Keratinocyte (primary cell): Measurements from ENCODE around the gene SLC1A4. TPM values are rescaled to one million over a fixed set of nuclear protein-coding genes. Genes with fewer than 3 reads are reported as not detected.

ENCODE experiments used
- DNase-seq: peaks from one replicate; pipeline ENCODE4 v3.0.0-alpha.2; 2011; ENCODE audit warnings: low read depth, missing footprints, low spot score
- FAIRE-seq: peaks from 2 replicates; lab custom pipeline; 2011; peaks lifted over from hg19 to GRCh38; lab: Jason Lieb, UNC
- H2AFZ ChIP-seq: 2 replicates; pipeline ENCODE4 v1.6.0; 2012; ENCODE audit warnings: low read length, control low read depth, inconsistent platforms; ENCODE audit not compliant: control insufficient read depth
- H3K27ac ChIP-seq: 2 replicates; pipeline ENCODE4 v1.5.1; 2011; ENCODE audit warnings: low read length; ENCODE audit not compliant: control insufficient read depth, insufficient read depth
- H3K27me3 ChIP-seq: 3 replicates; pipeline ENCODE4 v1.6.0; 2011; ENCODE audit warnings: low read length; ENCODE audit not compliant: control insufficient read depth, insufficient read depth; ENCODE audit errors: extremely low read depth
- H3K36me3 ChIP-seq, 2 experiments: 2 replicates in 1 of 2; 3 replicates in 1 of 2; pipeline ENCODE4 v1.5.1; 2011; ENCODE audit warnings: low read length in 2 of 2, mild to moderate bottlenecking in 1 of 2; ENCODE audit not compliant: control insufficient read depth in 2 of 2, insufficient read depth in 2 of 2; ENCODE audit errors: extremely low read depth in 1 of 2
- H3K4me1 ChIP-seq: 3 replicates; pipeline ENCODE4 v1.5.1; 2011; ENCODE audit warnings: low read length; ENCODE audit not compliant: control insufficient read depth, insufficient read depth; ENCODE audit errors: extremely low read depth
- H3K4me2 ChIP-seq: 3 replicates; pipeline ENCODE4 v1.6.0; 2011; ENCODE audit warnings: low read depth, low read length; ENCODE audit not compliant: control insufficient read depth, insufficient read depth; ENCODE audit errors: extremely low read depth
- H3K4me3 ChIP-seq, 3 experiments: fragments of 200-600 bp in 1 of 3; sonication (generic) in 1 of 3; 2 replicates in 2 of 3; 3 replicates in 1 of 3; pipeline ENCODE4 v1.5.1; 2011 to 2016; ENCODE audit warnings: low read length in 3 of 3, mild to moderate bottlenecking in 3 of 3, control low read depth in 2 of 3, inconsistent platforms in 1 of 3, low read depth in 1 of 3, mixed read lengths in 1 of 3, mixed run types in 1 of 3, moderate library complexity in 1 of 3; ENCODE audit not compliant: control insufficient read depth in 2 of 3, insufficient read depth in 2 of 3; ENCODE audit errors: extremely low read depth in 1 of 3
- H3K79me2 ChIP-seq: 2 replicates; pipeline ENCODE4 v1.6.0; 2012; ENCODE audit warnings: low read length; ENCODE audit not compliant: control insufficient read depth, insufficient read depth
- H3K9ac ChIP-seq: 3 replicates; pipeline ENCODE4 v1.6.0; 2011; ENCODE audit warnings: low read length; ENCODE audit not compliant: control insufficient read depth, insufficient read depth; ENCODE audit errors: extremely low read depth
- H3K9me1 ChIP-seq: 3 replicates; pipeline ENCODE4 v1.6.0; 2011; ENCODE audit warnings: low read length; ENCODE audit not compliant: control insufficient read depth, insufficient read depth; ENCODE audit errors: extremely low read depth
- H3K9me3 ChIP-seq: 2 replicates; pipeline ENCODE4 v1.5.1; 2012; ENCODE audit warnings: low read depth, low read length; ENCODE audit not compliant: control insufficient read depth
- H4K20me1 ChIP-seq: 3 replicates; pipeline ENCODE4 v1.6.0; 2011; ENCODE audit warnings: low read length; ENCODE audit not compliant: control insufficient read depth, insufficient read depth; ENCODE audit errors: extremely low read depth
- CTCF ChIP-seq, 3 experiments: IDR thresholded peaks in 1 of 3; conservative IDR thresholded peaks in 1 of 3; optimal IDR thresholded peaks in 1 of 3; 2 replicates in 2 of 3; 3 replicates in 1 of 3; pipeline versions ENCODE3 to v1.5.1; 2011; ENCODE audit warnings: low read length in 3 of 3, mild to moderate bottlenecking in 3 of 3, moderate library complexity in 2 of 3, control low read depth in 1 of 3, inconsistent platforms in 1 of 3; ENCODE audit not compliant: insufficient read depth in 2 of 3; ENCODE audit errors: extremely low read depth in 1 of 3
- EZH2 ChIP-seq: IDR thresholded peaks from one replicate; pipeline ENCODE4 v1.6.1; 2012; ENCODE audit warnings: inconsistent platforms, mild to moderate bottlenecking, low read length, moderate library complexity
- dilution Hi-C: fragments of 300-500 bp; cut with MboI; formaldehyde crosslinking; loops from one replicate; pipeline ENCODE4 v1.7.0; 2020; ENCODE audit warnings: low sequenced_read_pairs; ENCODE audit not compliant: extremely low pct_ligation_motif_present
- polyA plus RNA-seq, 5 experiments: library from polyadenylated mRNA; depleted of rRNA in 3 of 5; stranded (reverse) in 3 of 5; stranded (forward) in 1 of 5; unstranded in 1 of 5; fragments of >200 nt; gene quantifications; 1 replicate in 1 of 5; 2 replicates in 3 of 5; 3 replicates in 1 of 5; pipeline versions ENCODE4 v1.2.1 to v1.2.3, GENCODE V29; 2011 to 2012; ENCODE audit warnings: missing spikeins in 2 of 5, low read depth in 1 of 5, low replicate concordance in 1 of 5

SLC1A4 gene
- polyA plus RNA-seq, 1 donor (not counting 4 experiments of a cell fraction or from before 2014, with no cell fraction given): 8.2 TPM

GRCh38 chr2:64996871-64997307 lies 7.7 kb downstream of the SLC1A4 start:
- no peaks in the 10 kb centered on the region for H4K20me1 ChIP-seq
- FAIRE-seq: no peak
- no peak overlapping the region for H3K4me2 ChIP-seq
- no peak overlapping the region for H3K27ac ChIP-seq
- peaks cover 0 to 8% of the 10 kb centered on the region in 2 experiments for H3K36me3 ChIP-seq
- dilution Hi-C loops: no loop called here
- no peak for DNase-seq
- H2AFZ ChIP-seq: no peak overlapping the region
- H3K9me1 ChIP-seq: no peaks in the 10 kb centered on the region
- no peak overlapping the region for H3K9ac ChIP-seq
- peaks cover 9% of the 10 kb centered on the region for H3K4me1 ChIP-seq
- no peaks in the 10 kb centered on the region for H3K79me2 ChIP-seq
- TF ChIP-seq CTCF (optimal IDR thresholded peaks at IDR 0.05 in 1 of 3, IDR thresholded peaks at IDR 0.05 in 1 of 3, conservative IDR thresholded peaks at IDR 0.05 in 1 of 3; ENCODE audit: extremely low read depth in 1 of 3, insufficient read depth in 2 of 3, low read length in 3 of 3): peak in 2 of 3 experiments; percentile 15 to 16
- TF ChIP-seq EZH2: no peak
- H3K27me3 ChIP-seq: no peaks in the 10 kb centered on the region
- H3K4me3 ChIP-seq: no peak overlapping the region
- no peaks in the 10 kb centered on the region for H3K9me3 ChIP-seq

GRCh38 chr2:64998658-64999061 lies 9.5 kb downstream of the SLC1A4 start:
- Histone ChIP-seq H3K79me2 (no peaks in the 10 kb centered on the region), H3K4me1 (no peaks in the 10 kb centered on the region), H2AFZ (no peak overlapping the region), H3K9ac (no peak overlapping the region), H3K9me3 (no peaks in the 10 kb centered on the region), H3K27me3 (no peaks in the 10 kb centered on the region), H3K27ac (no peak overlapping the region), H4K20me1 (no peaks in the 10 kb centered on the region), H3K36me3 (peaks cover 3 to 8% of the 10 kb centered on the region in 2 experiments), H3K4me2 (no peak overlapping the region), H3K9me1 (no peaks in the 10 kb centered on the region), H3K4me3 (no peak overlapping the region)
- no peak for TF ChIP-seq CTCF (optimal IDR thresholded peaks at IDR 0.05 in 1 of 3, IDR thresholded peaks at IDR 0.05 in 1 of 3, conservative IDR thresholded peaks at IDR 0.05 in 1 of 3; ENCODE audit: extremely low read depth in 1 of 3, insufficient read depth in 2 of 3, low read length in 3 of 3)
- no peak for TF ChIP-seq EZH2
- no peak for DNase-seq
- dilution Hi-C loops: no loop called here
- FAIRE-seq: no peak
